ENCODE results near the gene CTDSPL.

Gene CTDSPL

DNA sequence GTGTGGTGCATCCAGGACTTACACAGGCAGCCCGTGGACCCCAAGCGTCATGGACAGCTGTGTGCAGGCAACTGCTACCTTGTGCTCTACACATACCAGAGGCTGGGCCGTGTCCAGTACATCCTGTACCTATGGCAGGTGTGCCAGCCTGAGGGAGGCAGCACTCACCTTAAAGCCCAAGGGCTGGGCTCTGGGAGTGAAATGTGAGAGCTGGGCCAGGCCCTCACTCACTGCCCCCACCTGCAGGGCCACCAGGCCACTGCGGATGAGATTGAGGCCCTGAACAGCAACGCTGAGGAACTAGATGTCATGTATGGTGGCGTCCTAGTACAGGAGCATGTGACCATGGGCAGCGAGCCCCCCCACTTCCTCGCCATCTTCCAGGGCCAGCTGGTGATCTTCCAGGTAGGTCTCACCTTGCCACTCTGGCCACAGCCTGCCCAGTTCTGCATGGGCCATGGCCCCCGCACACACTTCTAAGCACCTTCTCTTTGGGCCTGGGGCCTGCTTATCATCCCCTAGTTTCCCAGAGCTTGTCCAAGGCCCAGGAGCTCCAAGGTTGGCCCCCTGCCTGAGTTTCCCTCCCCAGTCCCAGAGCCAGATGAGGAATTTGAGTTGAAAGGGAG lies 139.9 kb downstream of the CTDSPL start:
- TF ChIP-seq, protein P1, sequence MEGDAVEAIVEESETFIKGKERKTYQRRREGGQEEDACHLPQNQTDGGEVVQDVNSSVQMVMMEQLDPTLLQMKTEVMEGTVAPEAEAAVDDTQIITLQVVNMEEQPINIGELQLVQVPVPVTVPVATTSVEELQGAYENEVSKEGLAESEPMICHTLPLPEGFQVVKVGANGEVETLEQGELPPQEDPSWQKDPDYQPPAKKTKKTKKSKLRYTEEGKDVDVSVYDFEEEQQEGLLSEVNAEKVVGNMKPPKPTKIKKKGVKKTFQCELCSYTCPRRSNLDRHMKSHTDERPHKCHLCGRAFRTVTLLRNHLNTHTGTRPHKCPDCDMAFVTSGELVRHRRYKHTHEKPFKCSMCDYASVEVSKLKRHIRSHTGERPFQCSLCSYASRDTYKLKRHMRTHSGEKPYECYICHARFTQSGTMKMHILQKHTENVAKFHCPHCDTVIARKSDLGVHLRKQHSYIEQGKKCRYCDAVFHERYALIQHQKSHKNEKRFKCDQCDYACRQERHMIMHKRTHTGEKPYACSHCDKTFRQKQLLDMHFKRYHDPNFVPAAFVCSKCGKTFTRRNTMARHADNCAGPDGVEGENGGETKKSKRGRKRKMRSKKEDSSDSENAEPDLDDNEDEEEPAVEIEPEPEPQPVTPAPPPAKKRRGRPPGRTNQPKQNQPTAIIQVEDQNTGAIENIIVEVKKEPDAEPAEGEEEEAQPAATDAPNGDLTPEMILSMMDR (IDR thresholded peaks at IDR 0.05; ENCODE audit: low read depth, low read length, missing control alignments) = no peak
- no peak for DNase-seq (ENCODE audit: low read depth)
- in situ Hi-C loops (cut with HindIII; ENCODE audit: low sequenced_read_pairs) = no loop called here
- no peak overlapping the region for H3K4me3 ChIP-seq (ENCODE audit: low read depth, low read length)

DNA sequence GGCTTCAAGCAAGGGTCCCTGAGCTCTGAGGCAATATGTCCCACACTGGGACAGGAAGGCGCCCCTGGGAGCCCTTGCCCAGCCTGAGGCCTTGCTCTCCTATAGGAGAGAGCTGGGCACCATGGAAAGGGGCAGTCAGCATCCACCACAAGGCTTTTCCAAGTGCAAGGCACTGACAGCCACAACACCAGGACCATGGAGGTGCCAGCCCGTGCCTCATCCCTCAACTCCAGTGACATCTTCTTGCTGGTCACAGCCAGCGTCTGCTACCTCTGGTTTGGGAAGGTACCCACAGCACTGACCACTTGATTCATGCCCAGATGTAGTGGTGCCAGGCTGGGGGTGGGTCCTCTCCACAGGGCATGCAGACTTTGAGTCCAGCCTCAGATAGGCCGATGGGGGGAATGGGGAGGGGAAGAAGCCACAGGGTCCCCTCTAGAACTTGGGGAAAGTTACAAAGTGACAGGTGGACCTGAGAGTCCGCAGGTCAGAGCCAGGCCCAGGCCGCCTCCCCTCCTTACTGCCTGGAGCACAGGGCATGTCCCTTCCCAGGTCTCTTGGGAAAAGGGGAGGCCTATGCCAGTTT lies 140.7 kb downstream of the CTDSPL start:
- in situ Hi-C loops (cut with HindIII; ENCODE audit: low sequenced_read_pairs) = no loop called here

DNA sequence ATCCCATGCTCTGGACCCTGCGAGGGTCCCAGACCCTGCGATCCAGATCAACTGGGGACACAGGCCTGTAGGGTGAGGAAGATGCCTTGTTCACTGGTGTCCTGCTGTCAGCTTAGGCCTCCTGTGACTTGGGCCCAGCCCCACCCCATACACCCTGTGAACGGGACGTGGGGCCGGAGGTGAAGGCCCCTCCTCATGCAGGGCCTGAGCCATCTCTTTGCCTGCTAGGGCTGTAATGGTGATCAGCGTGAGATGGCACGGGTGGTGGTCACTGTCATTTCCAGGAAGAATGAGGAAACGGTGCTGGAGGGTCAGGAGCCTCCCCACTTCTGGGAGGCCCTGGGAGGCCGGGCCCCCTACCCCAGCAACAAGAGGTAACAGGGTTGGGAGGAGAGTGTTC lies 141.3 kb downstream of the CTDSPL start:
- TF ChIP-seq, protein P1 (IDR thresholded peaks at IDR 0.05; ENCODE audit: low read depth, low read length, missing control alignments) = no peak
- no peak overlapping the region for H3K4me3 ChIP-seq (ENCODE audit: low read depth, low read length)
- in situ Hi-C loops (cut with HindIII; ENCODE audit: low sequenced_read_pairs) = no loop called here
- no peak for DNase-seq (ENCODE audit: low read depth)

More for the DNA sequence above, 140.7 kb downstream of the CTDSPL start:
- no peak for DNase-seq (ENCODE audit: low read depth)
- H3K4me3 ChIP-seq (ENCODE audit: low read depth, low read length) = no peak overlapping the region
- TF ChIP-seq, protein P1 (IDR thresholded peaks at IDR 0.05; ENCODE audit: low read depth, low read length, missing control alignments) = no peak

DNA sequence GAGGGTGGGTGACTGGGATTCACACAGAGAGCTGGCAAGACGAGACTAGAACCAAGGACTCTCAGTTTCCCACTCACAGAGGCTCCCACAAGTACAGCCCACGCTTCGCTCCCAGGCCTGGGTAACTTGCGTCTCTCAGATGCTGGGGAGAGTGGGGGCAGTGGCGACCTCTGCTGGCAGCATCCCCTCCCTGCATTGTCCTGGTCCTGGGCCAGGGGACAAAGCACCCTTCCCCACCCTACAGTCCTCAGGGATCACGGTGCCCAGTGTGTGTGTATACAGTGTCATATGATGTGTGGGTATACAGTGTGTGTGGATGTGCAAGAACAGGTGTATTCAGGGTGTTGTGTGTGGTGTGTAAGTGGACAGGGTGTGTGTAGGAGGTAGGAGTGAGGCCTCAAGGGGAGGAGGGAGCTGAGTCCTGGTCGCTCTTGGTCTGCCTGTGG lies 141.7 kb downstream of the CTDSPL start:
- in situ Hi-C loops (cut with HindIII; ENCODE audit: low sequenced_read_pairs) = no loop called here
- H3K4me3 ChIP-seq (ENCODE audit: low read depth, low read length) = no peak overlapping the region
- TF ChIP-seq, protein P1 (IDR thresholded peaks at IDR 0.05; ENCODE audit: low read depth, low read length, missing control alignments) = peak; percentile 90
- DNase-seq (ENCODE audit: low read depth) = no peak

DNA sequence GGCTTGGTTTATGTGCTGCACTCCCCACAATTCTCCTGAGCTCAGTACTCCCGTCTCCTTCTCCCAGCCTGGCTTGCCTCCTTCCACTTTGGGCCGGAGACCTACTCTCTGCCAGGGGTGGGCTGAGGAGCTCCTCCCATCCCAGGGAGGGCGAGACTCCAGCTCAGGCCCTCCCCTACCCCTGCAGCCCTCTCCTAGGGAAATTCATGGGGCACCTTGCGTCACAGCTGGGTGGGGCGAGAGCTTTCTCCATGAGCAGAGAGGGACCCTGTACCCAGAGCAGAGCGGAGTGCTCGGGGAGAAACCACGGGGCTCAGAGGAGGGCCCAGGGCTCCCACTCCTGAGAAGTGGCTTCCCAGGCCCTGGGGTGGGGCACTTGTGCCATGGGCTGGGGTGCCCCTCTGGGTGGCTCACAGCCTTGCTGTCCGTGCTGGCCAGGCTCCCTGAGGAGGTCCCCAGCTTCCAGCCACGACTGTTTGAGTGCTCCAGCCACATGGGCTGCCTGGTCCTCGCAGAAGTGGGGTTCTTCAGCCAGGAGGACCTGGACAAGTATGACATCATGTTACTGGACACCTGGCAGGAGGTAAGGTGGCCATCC lies 142.2 kb downstream of the CTDSPL start:
- H3K4me3 ChIP-seq (ENCODE audit: low read depth, low read length) = no peak overlapping the region
- TF ChIP-seq, protein P1 (IDR thresholded peaks at IDR 0.05; ENCODE audit: low read depth, low read length, missing control alignments) = no peak
- in situ Hi-C loops (cut with HindIII; ENCODE audit: low sequenced_read_pairs) = no loop called here
- DNase-seq (ENCODE audit: low read depth) = no peak

DNA sequence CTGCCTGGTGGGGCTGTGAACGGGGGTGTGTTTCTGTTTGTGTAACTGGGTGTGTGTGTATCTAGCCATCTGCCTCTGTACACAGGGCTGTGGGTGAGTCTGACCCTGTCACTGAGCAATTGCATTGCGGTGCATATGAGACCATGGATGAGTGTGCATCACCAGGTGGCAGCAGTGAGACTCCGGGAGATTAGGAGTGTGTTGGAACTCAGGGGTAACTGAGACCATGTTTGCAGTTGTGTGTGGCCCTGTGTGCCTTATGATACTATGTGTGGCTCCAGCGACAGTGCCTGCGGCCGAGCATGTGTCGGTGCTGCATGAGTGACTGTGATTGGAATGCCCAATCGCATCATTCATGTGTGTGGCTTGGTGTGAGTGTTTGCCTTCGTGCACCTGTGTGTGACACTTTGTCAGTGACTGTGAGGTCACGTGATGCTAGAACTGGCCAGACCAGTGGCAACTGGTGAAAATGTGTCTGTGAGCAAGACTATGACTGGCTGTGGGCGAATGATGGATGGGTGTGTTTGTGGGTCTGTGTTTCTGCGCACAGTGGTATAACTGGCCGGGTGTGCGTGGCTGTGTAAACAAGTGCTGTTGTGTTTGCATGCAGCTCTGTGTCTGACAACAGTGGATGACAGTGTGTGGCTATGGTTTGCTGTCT lies 142.9 kb downstream of the CTDSPL start:
- in situ Hi-C loops (cut with HindIII; ENCODE audit: low sequenced_read_pairs) = no loop called here
- H3K4me3 ChIP-seq (ENCODE audit: low read depth, low read length) = no peak overlapping the region
- TF ChIP-seq, protein P1 (IDR thresholded peaks at IDR 0.05; ENCODE audit: low read depth, low read length, missing control alignments) = peak; percentile 79
- peak; percentile 36 for DNase-seq (ENCODE audit: low read depth)
